Thoracic aorta (tissue), 2 donors: Measurements from ENCODE around the gene PEAK3. TPM values are rescaled to one million over a fixed set of nuclear protein-coding genes. Genes with fewer than 3 reads are reported as not detected.

Experiments used
- ATAC-seq: fragments of 150-250 bp; one replicate; pipeline ENCODE4 v1.8.0; 2017; ENCODE audit warnings: low read depth; ENCODE audit not compliant: insufficient number of reproducible peaks, low FRiP score
- DNase-seq: peaks from one replicate; pipeline ENCODE4 v3.0.0-alpha.2; 2020; ENCODE audit warnings: low spot score
- H3K27ac ChIP-seq, 2 donors: fragments of 200-600 bp; sonication (generic); 1 replicate in 1 of 2; 2 replicates in 1 of 2; pipeline ENCODE4 v1.5.1; 2016; ENCODE audit warnings: mild to moderate bottlenecking in 2 of 2, moderate library complexity in 2 of 2
- H3K27me3 ChIP-seq: fragments of 200-600 bp; sonication (generic); replicated peaks from 2 replicates; pipeline ENCODE4 v1.6.0; 2016; ENCODE audit warnings: mild to moderate bottlenecking; ENCODE audit not compliant: insufficient read depth
- H3K36me3 ChIP-seq: fragments of 200-600 bp; sonication (generic); one replicate; pipeline ENCODE4 v1.5.1; 2016
- H3K4me1 ChIP-seq, 2 donors: fragments of 200-600 bp; sonication (generic); 1 replicate in 1 of 2; 2 replicates in 1 of 2; pipeline versions ENCODE4 v1.5.1 to v1.6.0; 2016; ENCODE audit warnings: low read depth in 2 of 2, mild to moderate bottlenecking in 1 of 2; ENCODE audit not compliant: control insufficient read depth in 1 of 2
- H3K4me3 ChIP-seq: fragments of 200-600 bp; sonication (generic); 2 replicates; pipeline ENCODE4 v1.5.1; 2016; ENCODE audit warnings: mild to moderate bottlenecking
- H3K9me3 ChIP-seq: fragments of 200-600 bp; sonication (generic); 2 replicates; pipeline ENCODE4 v1.5.1; 2016
- total RNA-seq, 2 donors: library from RNA; depleted of rRNA; stranded (reverse); fragments of >200 nt; gene quantifications; one replicate each; pipeline versions ENCODE4 v1.1.0 to v1.2.3, GENCODE V29; 2016
- TF ChIP-seq, protein P1 (sequence below): fragments of 200-600 bp; sonication (generic); IDR thresholded peaks from one replicate; pipeline ENCODE4 v1.5.1; 2019; ENCODE audit warnings: antibody characterized with exemption

The PEAK3 gene, protein sequence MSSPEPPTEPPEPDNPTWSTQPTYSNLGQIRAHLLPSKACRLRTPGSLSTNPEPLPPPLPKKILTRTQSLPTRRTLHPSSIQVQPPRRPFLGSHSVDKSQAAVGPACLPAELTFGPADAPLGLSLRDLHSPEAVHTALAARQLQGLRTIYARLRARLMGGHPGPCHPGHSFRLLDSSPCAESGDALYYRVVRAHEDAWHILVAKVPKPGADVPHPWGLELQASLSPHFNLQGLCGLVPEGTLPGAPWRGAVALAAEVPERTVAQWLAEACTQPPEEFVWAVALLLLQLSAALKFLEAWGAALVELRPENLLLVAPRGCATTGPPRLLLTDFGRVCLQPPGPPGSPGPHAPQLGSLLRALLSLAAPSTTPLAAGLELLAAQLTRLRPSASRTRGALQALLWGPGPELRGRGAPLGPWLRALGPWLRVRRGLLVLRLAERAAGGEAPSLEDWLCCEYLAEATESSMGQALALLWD
- 1 to 10 TPM; 1.2 to 3.0 TPM for total RNA-seq

DNA sequence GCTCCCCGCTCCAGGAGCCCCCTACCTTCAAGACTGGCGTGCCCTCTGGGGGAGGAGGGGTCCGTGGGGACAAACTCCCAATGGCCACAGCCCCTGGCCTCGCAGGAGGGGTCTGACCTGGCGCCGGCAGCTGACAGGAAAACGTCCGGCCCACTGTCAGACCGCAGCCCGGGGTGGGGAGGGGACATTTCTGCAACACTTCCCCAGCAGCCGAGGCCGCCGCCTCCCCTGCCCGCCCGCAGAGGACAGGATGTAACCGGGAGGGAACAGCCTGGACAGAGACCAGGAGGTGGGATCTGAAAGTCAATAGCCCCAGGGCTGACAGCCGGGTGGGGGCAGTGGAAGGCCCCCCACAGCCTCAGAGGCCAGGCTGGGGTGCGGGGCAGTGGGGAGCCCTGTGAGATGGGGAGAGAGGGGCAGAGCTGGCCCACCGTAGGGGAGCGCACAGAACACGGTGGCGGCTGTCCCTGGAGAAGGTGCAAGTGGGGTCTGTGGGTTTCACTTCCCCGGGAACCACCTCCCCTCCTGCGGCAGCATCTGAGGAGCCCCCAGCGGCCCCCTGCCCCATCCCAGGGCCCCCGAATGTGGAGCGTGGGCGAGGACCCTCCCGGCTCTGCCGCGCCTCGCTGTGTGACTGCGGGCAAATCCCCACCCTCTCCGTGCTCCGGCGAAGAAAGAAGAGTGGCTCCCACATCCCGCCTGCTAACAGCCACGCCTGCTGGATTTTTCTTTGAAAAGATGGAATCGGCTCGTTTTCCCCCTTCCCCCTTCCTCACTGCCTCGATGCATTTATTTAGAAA is at the start of gene PEAK3:
Gene PEAK3, minus strand, starts transcription at position 114 of the 800 bp plus-strand sequence. CDS start 1,244 bp downstream, outside the sequence.
- H3K27ac ChIP-seq, result no peak within 1 kb of the TSS
- H3K4me1 ChIP-seq, result peaks cover 0 to 12% of the 10 kb centered on the region in 2 donors
- DNase-seq (no peak), ATAC-seq (no peak)
- H3K4me3 ChIP-seq, result peak within 1 kb of the TSS; percentile 58
- H3K9me3 ChIP-seq, result no peaks in the 10 kb centered on the region
- no peaks in the 10 kb centered on the region for H3K27me3 ChIP-seq
- no peaks in the 10 kb centered on the region for H3K36me3 ChIP-seq
- TF ChIP-seq, protein P1, sequence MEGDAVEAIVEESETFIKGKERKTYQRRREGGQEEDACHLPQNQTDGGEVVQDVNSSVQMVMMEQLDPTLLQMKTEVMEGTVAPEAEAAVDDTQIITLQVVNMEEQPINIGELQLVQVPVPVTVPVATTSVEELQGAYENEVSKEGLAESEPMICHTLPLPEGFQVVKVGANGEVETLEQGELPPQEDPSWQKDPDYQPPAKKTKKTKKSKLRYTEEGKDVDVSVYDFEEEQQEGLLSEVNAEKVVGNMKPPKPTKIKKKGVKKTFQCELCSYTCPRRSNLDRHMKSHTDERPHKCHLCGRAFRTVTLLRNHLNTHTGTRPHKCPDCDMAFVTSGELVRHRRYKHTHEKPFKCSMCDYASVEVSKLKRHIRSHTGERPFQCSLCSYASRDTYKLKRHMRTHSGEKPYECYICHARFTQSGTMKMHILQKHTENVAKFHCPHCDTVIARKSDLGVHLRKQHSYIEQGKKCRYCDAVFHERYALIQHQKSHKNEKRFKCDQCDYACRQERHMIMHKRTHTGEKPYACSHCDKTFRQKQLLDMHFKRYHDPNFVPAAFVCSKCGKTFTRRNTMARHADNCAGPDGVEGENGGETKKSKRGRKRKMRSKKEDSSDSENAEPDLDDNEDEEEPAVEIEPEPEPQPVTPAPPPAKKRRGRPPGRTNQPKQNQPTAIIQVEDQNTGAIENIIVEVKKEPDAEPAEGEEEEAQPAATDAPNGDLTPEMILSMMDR, result no peak

DNA sequence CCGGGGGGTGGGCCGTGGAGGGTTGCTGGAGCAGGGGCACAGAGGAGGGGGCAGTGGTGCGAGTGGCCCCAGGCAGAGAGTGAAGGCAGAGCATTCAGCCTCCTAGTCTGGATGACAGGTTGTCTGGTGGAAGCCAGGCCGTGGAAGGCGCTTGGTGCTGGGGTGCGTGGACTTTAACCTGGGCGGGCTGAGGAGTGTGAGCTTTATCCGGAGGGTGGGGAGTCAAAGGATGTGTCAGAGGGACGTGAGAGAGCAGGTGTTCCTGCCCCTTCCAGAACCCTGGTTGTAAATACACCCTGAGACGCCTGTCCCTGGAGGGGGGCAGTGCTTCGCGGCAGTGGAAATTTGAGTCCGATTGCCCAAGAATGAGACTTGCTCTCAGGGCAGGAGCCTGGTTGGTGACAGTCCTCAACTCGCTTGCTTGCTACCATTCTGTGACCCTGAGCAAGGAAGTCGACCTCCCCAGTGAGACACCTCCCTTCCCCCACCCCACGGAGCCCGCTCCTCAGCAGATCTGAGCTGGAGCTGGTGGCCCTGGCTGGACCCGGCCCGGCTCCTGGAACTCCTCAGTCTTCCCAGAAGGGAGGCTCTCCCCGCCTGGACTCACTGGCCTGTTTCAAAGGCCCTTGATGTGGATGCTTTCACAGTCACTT is 48.8 kb upstream of the PEAK3 start:
- no peak for ATAC-seq
- TF ChIP-seq, protein P1, result no peak
- no peak overlapping the region for H3K4me3 ChIP-seq
- H3K27ac ChIP-seq, result no peak overlapping the region
- H3K9me3 ChIP-seq, result no peaks in the 10 kb centered on the region
- H3K36me3 ChIP-seq, result no peaks in the 10 kb centered on the region
- H3K4me1 ChIP-seq, result peaks cover 12 to 45% of the 10 kb centered on the region in 2 donors
- no peaks in the 10 kb centered on the region for H3K27me3 ChIP-seq
- DNase-seq, result no peak

DNA sequence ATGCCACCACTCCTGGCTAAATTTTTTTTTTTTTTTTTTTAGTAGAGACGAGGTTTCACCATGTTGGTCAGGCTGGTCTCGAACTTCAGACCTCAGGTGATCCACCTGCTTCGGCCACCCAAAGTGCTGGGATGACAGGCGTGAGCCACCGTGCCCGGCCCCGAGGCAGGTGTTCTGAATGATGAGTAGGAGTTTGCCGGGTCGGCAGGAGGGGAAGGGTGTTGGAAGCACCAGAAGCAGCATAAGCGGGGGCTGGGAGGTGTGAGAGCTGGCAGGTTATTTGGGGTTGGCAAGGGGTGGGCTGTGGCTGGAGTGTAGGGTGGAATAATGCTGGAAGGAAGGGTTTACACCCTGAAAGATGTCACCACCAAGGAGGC is 48.3 kb upstream of the PEAK3 start:
- H3K9me3 ChIP-seq, result no peaks in the 10 kb centered on the region
- TF ChIP-seq, protein P1, result no peak
- H3K36me3 ChIP-seq, result no peaks in the 10 kb centered on the region
- ATAC-seq, result no peak
- H3K27me3 ChIP-seq, result no peaks in the 10 kb centered on the region
- no peak overlapping the region for H3K4me3 ChIP-seq
- DNase-seq, result no peak
- no peak overlapping the region for H3K27ac ChIP-seq
- H3K4me1 ChIP-seq, result peaks cover 12 to 45% of the 10 kb centered on the region in 2 donors

DNA sequence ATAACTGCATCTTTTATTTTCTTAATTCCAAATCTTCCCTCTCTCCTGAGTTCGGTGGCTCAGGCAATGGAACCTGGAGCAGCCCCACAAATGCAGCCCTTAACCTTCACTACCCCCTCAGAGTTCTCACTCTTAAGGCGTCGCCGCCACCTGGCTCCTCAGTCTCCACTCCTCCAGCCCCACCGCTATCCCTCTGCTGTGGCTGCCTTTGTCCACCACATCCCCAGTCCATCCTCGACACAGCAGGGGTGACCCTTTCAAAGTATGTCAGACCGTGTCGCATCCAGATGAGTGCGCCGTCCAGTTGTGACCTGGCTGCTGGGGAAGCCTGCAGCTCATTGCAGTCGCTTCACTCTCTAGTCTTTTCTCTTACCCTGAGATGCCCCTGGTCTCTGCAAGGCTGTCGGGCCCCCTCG is 47.5 kb upstream of the PEAK3 start:
- TF ChIP-seq, protein P1, result no peak
- no peak for DNase-seq
- ATAC-seq, result no peak
- H3K36me3 ChIP-seq, result no peaks in the 10 kb centered on the region
- H3K4me1 ChIP-seq, result peaks cover 12 to 45% of the 10 kb centered on the region in 2 donors
- peak overlapping the region; percentile 83 for H3K4me3 ChIP-seq
- H3K27ac ChIP-seq, result no peak overlapping the region
- H3K9me3 ChIP-seq, result no peaks in the 10 kb centered on the region
- H3K27me3 ChIP-seq, result no peaks in the 10 kb centered on the region

DNA sequence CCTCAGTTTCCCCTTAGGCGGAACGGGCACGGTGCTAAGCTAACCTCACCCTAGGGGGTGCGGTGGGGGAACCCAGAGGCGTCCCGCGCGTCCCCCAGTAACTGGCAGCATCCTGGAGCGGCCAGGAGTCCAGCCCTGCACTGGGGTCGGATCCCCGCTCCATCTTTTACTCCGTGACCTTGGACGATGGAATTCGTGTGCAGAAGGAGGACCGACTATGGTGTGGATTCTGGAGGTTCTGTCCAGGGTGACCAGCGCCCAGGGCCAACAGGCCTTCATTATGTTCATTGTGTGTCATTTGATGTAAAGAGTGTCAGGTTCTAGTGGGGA is 47.1 kb upstream of the PEAK3 start:
- Histone ChIP-seq H3K27me3 (no peaks in the 10 kb centered on the region), H3K9me3 (no peaks in the 10 kb centered on the region), H3K4me3 (peak overlapping the region; percentile 83), H3K36me3 (no peaks in the 10 kb centered on the region), H3K4me1 (peaks cover 12 to 45% of the 10 kb centered on the region in 2 donors), H3K27ac (no peak overlapping the region)
- TF ChIP-seq, protein P1, result no peak
- no peak for DNase-seq
- no peak for ATAC-seq
